NT2/D1 (cell line): Measurements from ENCODE around the gene FBXL17.

Experiments used
- SUZ12 ChIP-seq: IDR thresholded peaks from 2 replicates; pipeline ENCODE4 v1.6.1; 2011; ENCODE audit not compliant: insufficient read length, insufficient read depth; ENCODE audit errors: extremely low read depth
- YY1 ChIP-seq: IDR thresholded peaks from 2 replicates; pipeline ENCODE4 v1.6.1; 2011; ENCODE audit not compliant: insufficient read length, insufficient read depth
- ZNF274 ChIP-seq: IDR thresholded peaks from 2 replicates; pipeline ENCODE4 v1.6.1; 2011; ENCODE audit warnings: mild to moderate bottlenecking, low read depth, low read length

DNA sequence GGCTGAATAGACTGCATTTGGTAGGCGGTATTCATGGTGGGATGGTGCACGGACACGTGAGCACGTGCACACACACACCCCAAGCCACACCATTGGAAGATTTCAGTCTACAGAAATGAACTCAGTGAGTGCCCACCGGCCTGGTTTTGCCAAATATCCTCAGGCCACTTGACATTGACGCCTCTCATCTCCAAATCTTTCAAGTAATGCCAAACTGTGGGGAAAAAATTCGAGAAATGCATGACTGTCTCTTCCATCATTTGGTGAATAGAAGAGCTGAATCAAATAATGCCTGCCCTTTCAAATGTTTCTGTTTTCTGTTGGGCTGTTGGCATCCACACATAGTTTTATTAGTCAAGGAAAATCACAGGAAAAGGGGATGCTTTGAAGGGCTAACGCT, 528.9 kb downstream of the FBXL17 start:
- TF ChIP-seq SUZ12, result no peak
- TF ChIP-seq ZNF274, result no peak
- no peak for TF ChIP-seq YY1
